G401 (cell line): ENCODE data around the gene PSTPIP1. TPM values are rescaled to one million over a fixed set of nuclear protein-coding genes. Genes with fewer than 3 reads are reported as not detected.
A peak's percentile ranks its signal among the peaks of the same experiment; 100 is the strongest.

Experiments used
- DNase-seq: peaks from one replicate; pipeline ENCODE4 v3.0.0-alpha.2; 2015; ENCODE audit warnings: low spot score
- in situ Hi-C: cut with HindIII; loops from 2 replicates; pipeline ENCODE4 v1.10.0; 2016; ENCODE audit warnings: low sequenced_read_pairs, mixed read lengths
- total RNA-seq: library from RNA; depleted of rRNA; stranded (reverse); fragments of >200 nt; shearing (Covaris generic); gene quantifications from 2 replicates; pipeline ENCODE4 v1.2.3, GENCODE V29; 2014

PSTPIP1 gene
- total RNA-seq, 1 experiment from 2014 or later = not detected

- DNase-seq = no peak
- in situ Hi-C loops = no loop called here
Observed at GRCh38 chr15:76996076-76996525, 1.2 kb downstream of the PSTPIP1 start.

DNA sequence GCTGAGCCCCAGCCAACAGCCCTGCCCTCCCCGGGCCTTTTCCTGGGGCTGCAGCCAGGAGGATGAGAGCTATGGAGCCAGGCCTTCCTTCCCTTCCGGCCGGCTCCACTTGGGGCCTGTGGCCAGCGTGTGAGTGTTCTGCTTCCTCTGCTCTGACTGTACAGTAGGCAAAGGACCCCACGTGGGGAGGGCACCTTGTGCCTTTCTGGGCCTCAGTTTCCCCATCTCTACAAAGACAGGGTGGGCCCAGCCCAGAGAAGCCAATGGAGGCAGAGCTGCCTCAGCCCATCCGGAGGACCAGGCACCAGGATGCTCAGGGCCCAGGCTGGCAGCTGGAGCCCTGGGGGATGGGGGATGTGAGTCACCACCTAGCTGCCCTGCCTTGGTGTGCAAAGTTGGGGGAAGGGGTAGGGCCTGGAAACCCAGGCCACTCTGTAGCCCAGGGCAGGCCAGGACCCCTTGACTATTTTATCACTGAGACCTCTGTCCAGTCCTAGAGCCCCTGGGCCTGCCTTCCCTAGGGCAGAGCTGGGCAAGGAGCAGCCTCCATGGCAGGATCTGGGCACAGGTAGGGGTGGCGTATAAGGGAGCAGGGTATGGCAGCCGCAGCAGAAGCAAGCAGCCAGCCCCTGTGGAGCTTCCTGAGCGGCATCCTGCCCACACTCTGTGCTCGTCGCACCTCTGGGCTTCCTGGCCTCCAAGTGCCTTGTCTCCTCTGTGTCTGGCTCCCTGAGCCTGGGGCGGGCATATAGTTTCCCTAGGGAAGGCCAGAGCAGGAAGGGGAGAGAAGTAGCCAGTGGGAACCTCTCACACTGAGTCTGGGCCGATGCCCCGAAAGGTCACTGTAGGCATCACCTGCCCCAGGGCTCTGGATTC, 1.8 kb downstream of the PSTPIP1 start:
- peak; percentile 41 for DNase-seq
- in situ Hi-C loops = no loop called here

DNA sequence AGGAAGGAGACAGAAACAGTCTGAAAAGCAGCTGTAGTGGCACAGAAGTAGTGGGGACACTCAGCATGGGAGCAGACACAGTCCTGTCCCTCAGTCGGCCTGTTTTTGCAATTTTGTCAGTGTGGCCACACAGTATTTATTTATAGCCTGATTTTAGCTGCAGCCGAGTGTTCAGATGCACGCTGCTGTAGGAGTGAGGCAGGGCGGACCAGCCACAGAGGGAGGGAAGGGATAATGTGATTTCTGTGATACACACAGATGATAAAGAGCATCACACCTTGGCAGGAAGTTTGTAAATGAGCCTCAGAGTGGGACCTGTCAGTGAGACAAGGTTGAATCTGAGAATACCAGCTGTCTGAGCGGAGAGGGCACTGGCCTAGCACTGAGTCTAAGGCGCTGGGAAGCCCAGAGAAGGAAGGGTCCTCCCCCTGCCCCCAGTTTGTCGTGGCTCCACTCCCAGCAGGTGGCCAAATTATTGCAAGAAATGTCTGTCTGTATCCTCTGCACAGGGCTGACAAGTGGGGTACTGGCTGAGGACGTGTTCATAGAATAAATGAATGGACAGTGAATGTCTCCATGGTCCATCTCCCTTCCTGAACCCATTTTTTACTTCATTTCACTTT, 3.8 kb downstream of the PSTPIP1 start:
- DNase-seq = no peak
- in situ Hi-C loops = no loop called here

DNA sequence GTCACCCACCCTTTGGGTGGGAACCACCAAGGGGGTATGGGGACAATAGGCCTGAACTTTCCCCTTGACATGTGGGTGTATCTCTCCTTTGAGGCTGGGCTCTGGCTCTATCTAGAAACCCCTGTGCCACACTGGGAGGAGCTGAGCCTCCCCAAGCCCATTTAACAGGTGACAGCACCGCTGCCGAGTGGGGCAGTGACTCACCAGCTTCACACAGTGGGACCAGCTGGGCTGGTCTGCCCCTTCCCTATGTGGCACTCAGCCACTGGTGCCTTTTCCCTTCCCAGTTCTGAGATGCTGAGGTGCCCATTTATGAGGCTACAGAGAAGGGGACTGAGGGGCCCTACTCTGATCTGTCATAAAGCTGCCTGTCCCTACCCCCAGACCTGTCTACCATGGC, 5.1 kb downstream of the PSTPIP1 start:
- DNase-seq = no peak
- in situ Hi-C loops = no loop called here

DNA sequence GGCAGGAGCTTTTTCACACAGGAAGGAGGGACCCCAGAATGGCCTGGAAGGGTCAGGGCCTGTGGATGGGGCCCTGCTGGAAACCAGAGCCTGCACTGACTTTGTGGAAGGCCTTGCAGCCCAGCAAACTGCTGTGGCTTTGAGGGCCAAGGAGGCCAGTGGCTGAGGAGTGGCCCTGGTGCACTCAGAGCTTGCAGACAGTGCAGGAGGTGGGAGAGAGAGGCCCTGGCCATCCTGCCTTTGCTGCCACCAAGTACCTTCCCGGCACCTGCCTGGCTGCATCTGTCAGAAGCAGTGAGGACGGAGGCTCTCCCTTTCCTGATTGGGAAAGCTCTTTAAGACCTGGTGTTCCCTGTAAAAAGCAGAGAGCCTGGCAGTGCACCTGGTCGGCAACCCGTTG, 6.4 kb downstream of the PSTPIP1 start:
- in situ Hi-C loops = no loop called here
- DNase-seq = no peak

DNA sequence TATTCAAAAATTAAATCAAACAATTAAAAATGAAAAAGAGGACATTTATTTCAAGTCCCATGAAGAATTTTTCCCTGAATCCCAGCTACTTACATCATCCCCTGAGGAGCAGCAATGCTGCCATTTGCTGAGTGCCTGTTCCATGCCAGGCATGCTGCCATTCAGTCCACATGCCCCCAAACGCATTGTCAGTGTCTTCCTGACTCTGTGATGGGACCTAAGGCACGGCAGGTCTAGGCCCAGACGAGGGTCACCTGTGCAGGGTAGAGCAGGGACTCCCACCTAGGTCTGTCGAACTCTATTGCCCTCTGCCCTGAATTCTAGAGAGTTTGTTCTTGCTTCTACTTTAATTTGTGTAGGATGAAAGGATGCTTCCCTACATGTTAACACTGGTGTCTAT, 7.0 kb downstream of the PSTPIP1 start:
- no peak for DNase-seq
- in situ Hi-C loops = no loop called here

GRCh38 chr15:77002436-77002835, 7.5 kb downstream of the PSTPIP1 start:
- no peak for DNase-seq
- in situ Hi-C loops = no loop called here

DNA sequence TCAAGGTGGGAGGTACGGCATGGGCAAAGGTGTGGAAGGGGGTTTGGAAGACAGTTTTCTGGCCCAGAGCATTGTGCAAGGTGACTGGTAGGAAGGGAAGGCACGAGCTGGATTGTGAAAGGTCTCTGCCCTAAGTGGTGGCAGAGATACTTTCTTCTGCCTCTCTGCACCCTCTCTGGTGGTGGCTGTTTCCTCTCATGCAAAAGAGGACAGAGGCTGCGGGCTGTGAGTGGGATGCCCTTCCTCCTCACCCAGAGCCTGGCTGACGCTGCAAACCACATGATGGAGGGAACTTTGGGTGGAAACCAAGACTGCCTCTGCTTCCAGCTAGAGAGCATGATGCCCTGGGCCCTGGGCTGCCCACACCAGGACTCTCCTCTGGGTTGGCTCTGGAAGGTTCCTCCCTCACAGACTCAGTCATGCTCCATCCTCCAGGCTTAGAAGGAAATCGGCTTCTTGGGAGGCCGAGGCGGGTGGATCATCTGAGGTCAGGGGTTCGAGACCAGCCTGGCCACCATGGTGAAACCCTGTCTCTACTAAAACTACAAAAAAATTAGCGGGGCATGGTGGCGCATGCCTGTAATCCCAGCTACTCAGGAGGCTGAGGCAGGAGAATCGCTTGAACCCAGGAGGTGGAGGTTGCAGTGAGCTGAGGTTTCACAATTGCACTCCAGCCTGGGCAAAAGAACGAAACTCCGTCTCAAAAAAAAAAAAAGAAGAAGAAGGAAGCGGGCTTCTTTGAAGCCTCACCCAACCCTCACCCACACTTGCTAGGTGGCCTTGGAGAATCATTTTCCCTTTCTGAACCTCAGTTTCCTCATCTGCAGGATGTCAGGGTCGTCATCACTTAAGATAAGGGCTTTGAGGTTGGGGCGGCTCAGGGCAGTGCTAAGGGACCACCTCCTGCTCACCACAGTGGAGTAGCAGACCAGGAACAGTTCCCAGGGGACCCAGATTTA, 8.3 kb downstream of the PSTPIP1 start:
- in situ Hi-C loops = no loop called here
- no peak for DNase-seq

- no peak for DNase-seq
- in situ Hi-C loops = no loop called here
Observed at GRCh38 chr15:77004189-77004588, 9.3 kb downstream of the PSTPIP1 start.

DNA sequence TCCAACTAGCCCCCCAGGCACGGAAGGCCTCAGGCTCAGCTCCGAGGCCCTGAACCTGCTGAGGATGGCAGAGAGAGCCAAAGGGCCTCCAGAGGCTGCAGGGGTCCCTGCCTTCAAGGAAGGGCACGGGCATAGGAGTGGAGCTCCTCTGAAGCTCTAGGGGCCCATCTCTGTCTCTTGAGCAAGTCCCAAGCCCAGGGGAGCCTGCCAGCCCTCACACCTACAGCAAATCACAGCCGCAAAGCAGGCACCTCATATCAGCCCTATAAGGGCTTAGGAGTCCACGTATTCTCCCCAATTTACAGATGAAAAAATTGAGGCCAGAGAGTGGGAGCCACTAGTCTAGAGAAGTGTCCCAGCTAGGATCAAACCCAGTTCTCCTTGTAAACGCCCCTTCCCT, 14.2 kb downstream of the PSTPIP1 start:
- in situ Hi-C loops = no loop called here

DNA sequence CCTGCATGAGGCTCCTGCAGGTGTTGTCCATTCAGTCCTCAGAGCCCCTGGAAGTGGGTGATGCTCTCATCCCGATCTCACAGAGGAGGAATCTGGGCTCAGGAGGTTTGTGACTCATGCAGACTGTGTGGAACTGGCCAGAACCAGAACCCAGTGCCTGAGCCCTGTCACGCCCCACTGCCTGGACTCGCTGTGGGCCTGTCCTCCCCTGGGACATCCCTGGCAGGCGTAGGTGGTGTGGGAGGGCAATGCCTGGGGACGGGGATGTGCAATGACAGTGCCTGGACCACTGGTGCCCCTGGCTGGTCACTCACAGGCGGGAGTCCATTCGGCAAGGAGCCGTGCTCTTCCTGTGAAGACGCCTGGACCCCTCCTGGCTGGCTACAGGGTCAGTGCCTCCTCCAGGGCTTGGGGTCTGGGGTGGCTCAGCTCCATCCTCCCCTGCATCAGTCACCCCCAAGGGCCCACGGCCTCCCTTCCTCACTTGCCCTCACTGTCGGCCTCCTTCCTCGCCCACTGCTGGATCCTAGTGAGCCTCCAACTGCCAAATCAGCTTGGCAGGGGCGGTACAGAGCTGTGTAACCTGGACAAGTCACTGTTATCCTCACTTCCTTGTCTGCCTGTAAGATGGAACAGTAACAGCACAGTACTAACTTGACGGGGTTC, 14.9 kb downstream of the PSTPIP1 start:
- in situ Hi-C loops = no loop called here
- no peak for DNase-seq

More for the DNA sequence above, 14.2 kb downstream of the PSTPIP1 start:
- DNase-seq = no peak

DNA sequence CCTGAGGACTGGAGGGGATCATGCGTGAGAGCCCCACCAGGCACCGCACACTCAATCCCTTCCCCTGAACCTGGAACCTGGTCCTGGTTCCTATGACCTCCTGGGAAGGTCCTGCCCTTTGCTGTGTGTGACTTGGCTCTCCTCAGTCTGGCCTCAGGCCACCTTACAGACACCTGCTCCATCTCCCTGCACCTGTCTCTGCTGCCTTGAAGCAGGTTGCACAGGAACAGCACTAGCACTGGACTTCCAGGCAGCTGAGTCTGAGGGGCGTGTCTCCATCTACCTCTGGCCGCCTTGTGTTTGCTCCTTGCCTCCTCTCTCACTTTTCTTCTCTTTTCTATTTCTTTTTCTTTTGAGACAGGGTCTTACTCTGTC, 15.4 kb downstream of the PSTPIP1 start:
- DNase-seq = no peak
- in situ Hi-C loops = no loop called here

DNA sequence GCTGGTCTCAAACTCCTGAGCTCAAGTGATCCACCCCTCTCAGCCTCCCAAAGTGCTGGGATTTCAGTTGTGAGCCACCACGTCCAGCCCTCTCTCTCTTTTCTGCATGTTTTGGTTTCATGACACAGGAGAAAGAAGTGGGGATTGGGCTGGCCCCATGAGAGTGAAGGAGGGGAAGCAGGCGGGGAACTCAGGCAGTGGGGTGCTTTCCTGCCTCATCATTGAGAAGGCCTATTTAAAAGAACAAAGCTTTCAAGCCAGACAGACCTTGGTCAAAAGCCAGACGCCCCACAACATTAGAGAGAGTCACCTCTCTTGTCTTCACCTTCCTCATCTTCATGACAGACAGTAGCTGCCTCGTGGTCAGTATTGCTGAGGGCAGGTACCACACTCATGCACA, 15.9 kb downstream of the PSTPIP1 start:
- in situ Hi-C loops = no loop called here
- DNase-seq = no peak

GRCh38 chr15:77012117-77012712, 17.3 kb downstream of the PSTPIP1 start:
- in situ Hi-C loops = no loop called here
- DNase-seq = no peak

GRCh38 chr15:77012868-77013267, 17.9 kb downstream of the PSTPIP1 start:
- DNase-seq = no peak
- in situ Hi-C loops = no loop called here

GRCh38 chr15:77013776-77014131, 18.8 kb downstream of the PSTPIP1 start:
- in situ Hi-C loops = no loop called here
- no peak for DNase-seq

DNA sequence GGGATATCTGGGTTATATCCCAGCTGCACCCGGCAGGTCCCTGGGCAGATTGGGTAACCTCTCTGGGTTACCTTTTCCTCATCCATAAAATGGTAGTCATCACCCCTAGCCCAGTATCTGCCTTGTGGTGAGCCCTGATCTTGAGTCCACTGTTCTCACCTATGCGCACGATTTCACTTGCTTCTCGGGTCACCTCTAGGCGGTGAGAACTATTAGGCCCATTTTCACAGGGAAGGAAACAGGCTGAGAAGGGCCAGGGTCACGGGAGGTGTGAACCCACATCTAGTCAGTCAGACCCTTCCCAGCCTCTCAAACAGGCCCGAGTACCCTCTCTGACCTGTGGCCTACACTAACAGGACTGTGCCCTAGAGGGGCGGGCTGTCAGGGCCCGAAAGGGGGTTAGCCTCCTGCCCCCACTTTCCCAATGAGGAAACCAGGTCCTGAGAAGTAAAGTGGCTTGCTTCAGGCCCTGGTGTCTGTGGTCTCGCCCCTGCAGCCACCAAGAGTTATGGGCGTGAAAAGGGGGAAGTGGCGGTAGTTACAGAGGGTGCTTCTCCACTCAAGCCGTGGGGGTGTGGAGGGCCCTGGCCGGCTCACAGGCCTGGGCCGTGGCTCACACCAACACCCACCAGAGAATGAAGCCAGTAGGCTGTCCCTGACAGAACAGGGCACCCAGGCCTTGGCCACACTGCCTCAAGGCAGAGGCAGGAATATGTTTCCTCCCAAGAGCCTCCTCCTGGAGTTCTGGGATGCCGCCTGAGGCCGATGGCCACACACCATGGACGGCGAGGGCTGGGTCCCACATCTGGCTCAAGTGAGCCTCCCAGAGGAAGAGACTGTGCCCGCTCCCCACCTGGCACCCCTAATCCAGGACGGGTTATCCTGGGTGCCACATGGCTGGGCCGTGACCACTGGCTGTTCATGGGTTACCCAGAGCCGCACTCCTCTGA, 19.5 kb downstream of the PSTPIP1 start:
- DNase-seq = no peak
- in situ Hi-C loops = no loop called here
